Liver (tissue), 9 donors: ENCODE measurements around the gene MTHFD2. TPM values are rescaled to one million over a fixed set of nuclear protein-coding genes. Genes with fewer than 3 reads are reported as not detected.
A peak's percentile ranks its signal among the peaks of the same experiment; 100 is the strongest.

Experiments used
- DNase-seq: peaks from one replicate; pipeline ENCODE4 v3.0.0-alpha.2; 2017; ENCODE audit warnings: low spot score
- H3K27ac ChIP-seq, 2 donors: one replicate each; pipeline ENCODE4 v1.7.0; 2013; ENCODE audit warnings: inconsistent platforms in 2 of 2, low read length in 2 of 2, control low read depth in 1 of 2, low read depth in 1 of 2, mild to moderate bottlenecking in 1 of 2
- H3K27me3 ChIP-seq, 4 donors: one replicate each; pipeline versions ENCODE4 v1.6.1 to v1.7.0; 2013; ENCODE audit warnings: low read length in 3 of 4, inconsistent platforms in 1 of 4, mild to moderate bottlenecking in 1 of 4, moderate library complexity in 1 of 4; ENCODE audit not compliant: control insufficient read depth in 4 of 4, insufficient read depth in 4 of 4
- H3K36me3 ChIP-seq, 4 donors: one replicate each; pipeline versions ENCODE4 v1.6.1 to v1.7.0; 2013; ENCODE audit warnings: low read length in 3 of 4, mild to moderate bottlenecking in 3 of 4, low read depth in 1 of 4, moderate library complexity in 1 of 4; ENCODE audit not compliant: control insufficient read depth in 4 of 4, insufficient read depth in 3 of 4
- H3K4me1 ChIP-seq, 4 donors: one replicate each; pipeline versions ENCODE4 v1.6.1 to v1.7.0; 2013; ENCODE audit warnings: low read length in 3 of 4, mild to moderate bottlenecking in 3 of 4, moderate library complexity in 1 of 4; ENCODE audit not compliant: control insufficient read depth in 4 of 4, insufficient read depth in 4 of 4
- H3K4me3 ChIP-seq, 3 donors: one replicate each; pipeline versions ENCODE4 v1.6.1 to v1.7.0; 2013; ENCODE audit warnings: low read length in 3 of 3, control low read depth in 1 of 3, low read depth in 1 of 3, mild to moderate bottlenecking in 1 of 3
- H3K9ac ChIP-seq, 2 donors: one replicate each; pipeline ENCODE4 v1.7.0; 2013; ENCODE audit warnings: low read length in 2 of 2, mild to moderate bottlenecking in 2 of 2, moderate library complexity in 2 of 2, control low read depth in 1 of 2, low read depth in 1 of 2
- H3K9me3 ChIP-seq, 4 donors: one replicate each; pipeline versions ENCODE4 v1.6.1 to v1.7.0; 2013; ENCODE audit warnings: low read length in 3 of 4; ENCODE audit not compliant: control insufficient read depth in 4 of 4
- EGR1 ChIP-seq, 2 donors: IDR thresholded peaks; 2 replicates each; pipeline ENCODE4 v1.6.1; 2016 to 2018; ENCODE audit warnings: antibody characterized with exemption in 2 of 2, low read depth in 2 of 2
- FOXA1 ChIP-seq: IDR thresholded peaks from 2 replicates; pipeline ENCODE4 v1.6.1; 2016; ENCODE audit warnings: antibody characterized with exemption
- FOXA2 ChIP-seq: IDR thresholded peaks from 2 replicates; pipeline ENCODE4 v1.6.1; 2016; ENCODE audit warnings: antibody characterized with exemption
- GABPA ChIP-seq, 2 donors: IDR thresholded peaks in 1 of 2; conservative IDR thresholded peaks in 1 of 2; 2 replicates each; pipeline ENCODE4 v1.6.1; 2016; ENCODE audit warnings: antibody characterized with exemption in 2 of 2, mild to moderate bottlenecking in 1 of 2, moderate library complexity in 1 of 2
- HNF4A ChIP-seq, 2 donors: conservative IDR thresholded peaks; 2 replicates each; pipeline ENCODE4 v1.6.1; 2016; ENCODE audit warnings: antibody characterized with exemption in 2 of 2, mild to moderate bottlenecking in 2 of 2
- HNF4G ChIP-seq: IDR thresholded peaks from 2 replicates; pipeline ENCODE4 v1.6.1; 2016; ENCODE audit warnings: antibody characterized with exemption
- JUND ChIP-seq, 2 donors: IDR thresholded peaks; 2 replicates each; pipeline ENCODE4 v1.6.1; 2016; ENCODE audit warnings: antibody characterized with exemption in 2 of 2
- MAX ChIP-seq: IDR thresholded peaks from 2 replicates; pipeline ENCODE4 v1.6.1; 2016; ENCODE audit warnings: antibody characterized with exemption
- NR2F2 ChIP-seq: IDR thresholded peaks from 2 replicates; pipeline ENCODE4 v1.6.1; 2016; ENCODE audit warnings: antibody characterized with exemption
- RAD21 ChIP-seq, 2 donors: IDR thresholded peaks; 2 replicates each; pipeline ENCODE4 v1.6.1; 2016; ENCODE audit warnings: antibody characterized with exemption in 2 of 2, mild to moderate bottlenecking in 2 of 2
- RXRA ChIP-seq, 2 donors: IDR thresholded peaks; 2 replicates each; pipeline ENCODE4 v1.6.1; 2017 to 2018; ENCODE audit warnings: antibody characterized with exemption in 2 of 2, mild to moderate bottlenecking in 1 of 2
- SP1 ChIP-seq: IDR thresholded peaks from 2 replicates; pipeline ENCODE4 v1.6.1; 2018; ENCODE audit warnings: antibody characterized with exemption, mild to moderate bottlenecking
- TAF1 ChIP-seq: conservative IDR thresholded peaks from 2 replicates; pipeline ENCODE4 v1.6.1; 2016; ENCODE audit warnings: antibody characterized with exemption, mild to moderate bottlenecking
- YY1 ChIP-seq: IDR thresholded peaks from 2 replicates; pipeline ENCODE4 v1.6.1; 2016; ENCODE audit warnings: antibody characterized with exemption, mild to moderate bottlenecking
- ZBTB33 ChIP-seq: IDR thresholded peaks from 2 replicates; pipeline ENCODE4 v1.6.1; 2016; ENCODE audit warnings: antibody characterized with exemption
- WGBS: extraction: QIAGEN DNeasy Blood & Tissue Kit; methylation state at CpG from one replicate; pipeline ENCODE4 v1.1.7; 2013; 5-methylcytosine and 5-hydroxymethylcytosine counted together
- polyA plus RNA-seq, 2 donors: library from polyadenylated mRNA; stranded (reverse) in 1 of 2; unstranded in 1 of 2; fragments of 200-250 nt in 1 of 2; fragments of >200 nt in 1 of 2; fragmentation: Nextera tagmentation in 1 of 2; extraction: Ambion mirVana in 1 of 2; gene quantifications; one replicate each; pipeline versions ENCODE4 v1.2.1 to v1.2.3, GENCODE V29; 2013 to 2015
- total RNA-seq, 2 donors: library from RNA; depleted of rRNA; stranded (reverse); fragments of >200 nt; gene quantifications; one replicate each; pipeline ENCODE4 v1.2.3, GENCODE V29; 2014
- TF ChIP-seq, protein P1 (sequence below): fragments of 150-350 bp; IDR thresholded peaks from 2 replicates; pipeline ENCODE4 v1.5.1; 2017; ENCODE audit warnings: improper control_type of control experiment, low read depth, low read length; ENCODE audit not compliant: missing input control
- TF ChIP-seq, protein P2 (sequence below): IDR thresholded peaks from 2 replicates; pipeline ENCODE4 v1.6.1; 2016; ENCODE audit warnings: antibody characterized with exemption, mild to moderate bottlenecking
- TF ChIP-seq, protein P3 (sequence below): IDR thresholded peaks from 2 replicates; pipeline ENCODE4 v1.6.1; 2016; ENCODE audit warnings: antibody characterized with exemption
- donor health status: healthy.
- donor health status: healthy.
- donor health status: healthy.
- donor health status: healthy.
- donor health status: healthy.

The MTHFD2 gene
- total and polyA plus RNA-seq, 4 donors, result 1.6 to 27.5 (median 2.8) TPM

DNA sequence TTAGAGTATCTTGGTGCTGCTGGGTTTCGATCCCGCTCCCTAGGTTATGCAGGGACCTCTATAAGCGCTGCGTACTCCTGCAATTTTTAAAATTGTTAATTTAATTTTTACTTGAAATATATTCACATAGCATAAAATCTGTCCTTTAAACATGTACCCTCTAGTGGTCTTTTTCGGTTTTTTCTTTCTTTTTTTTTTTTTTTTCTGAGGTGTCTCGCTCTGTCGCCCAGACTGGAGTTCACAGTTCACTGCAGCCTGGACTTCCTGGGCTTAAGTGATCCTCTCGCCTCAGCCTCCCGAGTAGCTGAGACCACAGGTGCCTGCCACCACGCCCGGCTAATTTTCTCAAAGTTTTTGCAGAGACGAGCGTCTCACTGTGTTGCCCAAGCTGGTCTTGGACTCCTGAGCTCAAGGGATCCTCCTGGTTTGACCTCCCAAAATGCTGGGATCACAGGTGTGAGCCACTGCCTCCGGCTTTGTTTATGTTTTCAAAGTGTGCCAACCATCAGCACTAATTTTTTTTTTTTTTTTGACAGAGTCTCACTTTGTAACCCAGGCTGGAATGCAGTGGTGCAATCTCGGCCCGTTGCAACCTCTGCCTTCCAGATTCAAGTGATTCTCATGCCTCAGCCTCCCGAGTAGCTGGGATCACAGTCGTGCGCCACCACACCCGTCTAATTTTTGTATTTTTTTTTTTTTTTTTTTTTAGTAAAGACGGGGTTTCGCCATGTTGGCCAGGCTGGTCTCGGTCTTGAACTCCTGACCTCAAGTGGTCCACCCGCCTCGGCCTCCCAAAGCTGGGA lies 19.2 kb upstream of the MTHFD2 start:
- H3K27ac ChIP-seq, result peak overlapping the region; percentile 92 to 95
- no peaks in the 10 kb centered on the region for H3K27me3 ChIP-seq
- no peaks in the 10 kb centered on the region for H3K36me3 ChIP-seq
- DNase-seq, result no peak
- WGBS, result 56% methylated on average over 25 of the region's 25 CpGs
- TF ChIP-seq ZBTB33, result no peak
- TF ChIP-seq TAF1, result peak; percentile 43
- TF ChIP-seq, protein P1, sequence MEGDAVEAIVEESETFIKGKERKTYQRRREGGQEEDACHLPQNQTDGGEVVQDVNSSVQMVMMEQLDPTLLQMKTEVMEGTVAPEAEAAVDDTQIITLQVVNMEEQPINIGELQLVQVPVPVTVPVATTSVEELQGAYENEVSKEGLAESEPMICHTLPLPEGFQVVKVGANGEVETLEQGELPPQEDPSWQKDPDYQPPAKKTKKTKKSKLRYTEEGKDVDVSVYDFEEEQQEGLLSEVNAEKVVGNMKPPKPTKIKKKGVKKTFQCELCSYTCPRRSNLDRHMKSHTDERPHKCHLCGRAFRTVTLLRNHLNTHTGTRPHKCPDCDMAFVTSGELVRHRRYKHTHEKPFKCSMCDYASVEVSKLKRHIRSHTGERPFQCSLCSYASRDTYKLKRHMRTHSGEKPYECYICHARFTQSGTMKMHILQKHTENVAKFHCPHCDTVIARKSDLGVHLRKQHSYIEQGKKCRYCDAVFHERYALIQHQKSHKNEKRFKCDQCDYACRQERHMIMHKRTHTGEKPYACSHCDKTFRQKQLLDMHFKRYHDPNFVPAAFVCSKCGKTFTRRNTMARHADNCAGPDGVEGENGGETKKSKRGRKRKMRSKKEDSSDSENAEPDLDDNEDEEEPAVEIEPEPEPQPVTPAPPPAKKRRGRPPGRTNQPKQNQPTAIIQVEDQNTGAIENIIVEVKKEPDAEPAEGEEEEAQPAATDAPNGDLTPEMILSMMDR, result peak; percentile 5
- TF ChIP-seq MAX, result no peak
- TF ChIP-seq GABPA (IDR thresholded peaks at IDR 0.05 in 1 of 2, conservative IDR thresholded peaks at IDR 0.05 in 1 of 2), result no peak
- TF ChIP-seq, protein P2, sequence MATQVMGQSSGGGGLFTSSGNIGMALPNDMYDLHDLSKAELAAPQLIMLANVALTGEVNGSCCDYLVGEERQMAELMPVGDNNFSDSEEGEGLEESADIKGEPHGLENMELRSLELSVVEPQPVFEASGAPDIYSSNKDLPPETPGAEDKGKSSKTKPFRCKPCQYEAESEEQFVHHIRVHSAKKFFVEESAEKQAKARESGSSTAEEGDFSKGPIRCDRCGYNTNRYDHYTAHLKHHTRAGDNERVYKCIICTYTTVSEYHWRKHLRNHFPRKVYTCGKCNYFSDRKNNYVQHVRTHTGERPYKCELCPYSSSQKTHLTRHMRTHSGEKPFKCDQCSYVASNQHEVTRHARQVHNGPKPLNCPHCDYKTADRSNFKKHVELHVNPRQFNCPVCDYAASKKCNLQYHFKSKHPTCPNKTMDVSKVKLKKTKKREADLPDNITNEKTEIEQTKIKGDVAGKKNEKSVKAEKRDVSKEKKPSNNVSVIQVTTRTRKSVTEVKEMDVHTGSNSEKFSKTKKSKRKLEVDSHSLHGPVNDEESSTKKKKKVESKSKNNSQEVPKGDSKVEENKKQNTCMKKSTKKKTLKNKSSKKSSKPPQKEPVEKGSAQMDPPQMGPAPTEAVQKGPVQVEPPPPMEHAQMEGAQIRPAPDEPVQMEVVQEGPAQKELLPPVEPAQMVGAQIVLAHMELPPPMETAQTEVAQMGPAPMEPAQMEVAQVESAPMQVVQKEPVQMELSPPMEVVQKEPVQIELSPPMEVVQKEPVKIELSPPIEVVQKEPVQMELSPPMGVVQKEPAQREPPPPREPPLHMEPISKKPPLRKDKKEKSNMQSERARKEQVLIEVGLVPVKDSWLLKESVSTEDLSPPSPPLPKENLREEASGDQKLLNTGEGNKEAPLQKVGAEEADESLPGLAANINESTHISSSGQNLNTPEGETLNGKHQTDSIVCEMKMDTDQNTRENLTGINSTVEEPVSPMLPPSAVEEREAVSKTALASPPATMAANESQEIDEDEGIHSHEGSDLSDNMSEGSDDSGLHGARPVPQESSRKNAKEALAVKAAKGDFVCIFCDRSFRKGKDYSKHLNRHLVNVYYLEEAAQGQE, result peak; percentile 41
- TF ChIP-seq RAD21 (IDR thresholded peaks at IDR 0.05), result no peak
- TF ChIP-seq NR2F2, result no peak
- no peak for TF ChIP-seq RXRA (IDR thresholded peaks at IDR 0.05)
- TF ChIP-seq, protein P3, sequence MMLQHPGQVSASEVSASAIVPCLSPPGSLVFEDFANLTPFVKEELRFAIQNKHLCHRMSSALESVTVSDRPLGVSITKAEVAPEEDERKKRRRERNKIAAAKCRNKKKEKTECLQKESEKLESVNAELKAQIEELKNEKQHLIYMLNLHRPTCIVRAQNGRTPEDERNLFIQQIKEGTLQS, result no peak
- TF ChIP-seq JUND (IDR thresholded peaks at IDR 0.05), result no peak
- TF ChIP-seq FOXA2, result no peak
- no peak overlapping the region for H3K9ac ChIP-seq
- peaks cover 0 to 12% (median 5%) of the 10 kb centered on the region in 4 donors for H3K4me1 ChIP-seq
- no peaks in the 10 kb centered on the region for H3K9me3 ChIP-seq
- H3K4me3 ChIP-seq, result peak overlapping the region; percentile 96 to 97 (median 97)

DNA sequence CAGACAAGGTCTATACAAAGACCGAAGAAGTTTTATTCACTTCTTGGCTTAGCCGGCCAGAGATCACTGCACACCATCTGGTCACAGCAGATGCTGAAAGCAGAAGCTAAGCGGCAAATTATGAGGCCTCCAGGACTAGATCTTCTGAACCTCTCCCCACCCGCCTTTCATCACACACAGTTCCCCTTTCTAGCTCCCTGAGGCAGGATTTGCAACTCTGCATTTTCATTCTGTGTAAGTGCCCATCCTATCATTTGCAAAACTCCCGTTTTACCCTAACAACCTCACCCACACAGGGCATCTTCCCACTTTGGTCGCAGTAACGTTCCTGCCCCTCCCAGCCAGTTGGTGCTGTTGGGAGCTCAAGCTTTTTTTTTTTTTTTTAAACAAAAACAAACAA lies 16.7 kb upstream of the MTHFD2 start:
- Histone ChIP-seq H3K4me3 (no peak overlapping the region), H3K9ac (no peak overlapping the region), H3K27me3 (no peaks in the 10 kb centered on the region), H3K27ac (no peak overlapping the region), H3K36me3 (no peaks in the 10 kb centered on the region), H3K9me3 (no peaks in the 10 kb centered on the region), H3K4me1 (peaks cover 0 to 10% (median 5%) of the 10 kb centered on the region in 4 donors)
- 61% methylated on average over 7 of the region's 7 CpGs for whole genome bisulfite sequencing
- no peak for DNase-seq
- no peak for TF ChIP-seq GABPA (IDR thresholded peaks at IDR 0.05 in 1 of 2, conservative IDR thresholded peaks at IDR 0.05 in 1 of 2)
- TF ChIP-seq RAD21 (IDR thresholded peaks at IDR 0.05), result no peak
- no peak for TF ChIP-seq SP1
- no peak for TF ChIP-seq JUND (IDR thresholded peaks at IDR 0.05)
- TF ChIP-seq TAF1, result no peak
- TF ChIP-seq, protein P1, result no peak
- TF ChIP-seq, protein P3, result no peak
- no peak for TF ChIP-seq FOXA1
- no peak for TF ChIP-seq MAX
- no peak for TF ChIP-seq EGR1 (IDR thresholded peaks at IDR 0.05; ENCODE audit: low read depth in 2 of 2)
- no peak for TF ChIP-seq RXRA (IDR thresholded peaks at IDR 0.05)
- TF ChIP-seq YY1, result no peak
- TF ChIP-seq HNF4A (conservative IDR thresholded peaks at IDR 0.05), result no peak
- no peak for TF ChIP-seq NR2F2
- no peak for TF ChIP-seq HNF4G
